CD1c-positive myeloid dendritic cell (primary cell): ENCODE data around the gene CAPN15.

Experiments used
- DNase-seq: peaks from one replicate; pipeline ENCODE4 v3.0.0-alpha.2; 2016; ENCODE audit errors: extremely low spot score

Gene CAPN15

DNA sequence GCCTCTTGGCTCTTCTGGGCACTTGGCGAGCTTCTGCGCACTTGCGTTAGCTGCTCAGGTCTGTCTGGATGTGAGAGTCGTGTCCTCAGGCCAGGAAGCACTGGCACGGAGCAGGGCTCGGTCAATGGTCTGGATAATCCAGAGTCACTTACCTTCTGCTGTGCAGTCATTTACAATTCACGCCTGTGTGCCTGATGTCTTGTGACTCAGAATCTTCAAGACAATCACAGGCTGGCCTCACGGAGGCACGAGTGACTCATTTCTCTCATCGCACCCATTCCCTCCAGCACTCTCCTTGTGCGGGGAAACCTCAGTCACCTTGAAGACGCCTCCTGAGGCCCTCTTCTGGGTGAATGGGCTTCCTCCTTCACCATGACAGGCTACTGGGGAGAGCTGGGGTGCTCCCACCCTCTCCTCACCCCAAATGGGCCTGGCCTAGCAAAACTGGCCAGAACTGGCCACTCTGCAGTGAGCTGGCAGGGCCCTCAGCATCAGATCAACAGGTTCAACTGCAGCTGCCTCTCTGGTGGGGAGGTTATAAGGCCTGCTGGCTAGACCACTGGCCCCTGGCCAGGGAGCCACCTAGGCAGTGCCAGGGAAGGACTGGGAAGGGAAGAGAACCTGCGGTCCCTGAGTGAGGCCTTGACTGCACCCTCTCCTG is 1.9 kb upstream of the CAPN15 start:
- DNase-seq = peak; percentile 34

DNA sequence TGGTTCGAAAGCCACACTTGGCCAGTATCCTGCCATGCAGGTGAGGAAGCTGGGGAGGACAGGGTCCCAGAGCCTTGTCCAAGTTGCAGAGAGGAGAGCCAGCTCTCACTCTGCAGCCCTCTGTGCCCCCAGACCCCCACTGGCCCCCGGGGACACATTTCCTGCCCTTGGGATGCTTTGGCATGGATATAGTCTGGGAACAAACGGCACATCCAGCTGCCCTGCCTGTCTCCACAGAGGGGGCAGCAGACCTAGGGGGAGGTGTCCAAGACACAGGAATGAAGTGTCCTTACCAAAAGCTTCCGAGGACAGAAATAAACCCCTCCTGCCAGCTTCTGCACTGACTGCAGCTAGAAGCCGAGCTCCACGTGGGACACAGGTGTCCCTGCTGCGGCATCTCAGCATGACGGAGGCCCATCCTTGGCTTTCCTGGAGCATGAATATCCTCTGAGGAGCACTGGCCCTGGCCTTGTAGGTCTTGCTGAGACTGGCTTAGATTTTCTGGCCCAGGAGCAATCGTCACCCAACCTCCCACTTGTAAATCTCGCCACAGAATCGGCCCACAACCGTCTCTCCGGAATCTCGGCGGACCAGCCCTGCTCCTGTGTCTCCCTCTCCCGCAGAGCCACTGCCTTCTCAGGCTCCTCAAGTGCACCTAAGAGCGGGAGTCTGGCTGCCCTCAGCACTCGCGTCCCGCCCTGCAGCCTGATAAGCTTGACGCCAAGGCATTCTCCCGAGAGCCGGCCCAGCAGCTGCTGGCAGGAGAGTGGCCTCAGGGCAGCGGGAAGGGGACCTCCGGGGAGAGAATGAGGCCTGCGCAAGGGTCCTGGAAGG is 1.1 kb upstream of the CAPN15 start:
- no peak for DNase-seq

GRCh38 chr16:528111-529011 is 849 bp downstream of the CAPN15 start:
- DNase-seq = peak; percentile 78

DNA sequence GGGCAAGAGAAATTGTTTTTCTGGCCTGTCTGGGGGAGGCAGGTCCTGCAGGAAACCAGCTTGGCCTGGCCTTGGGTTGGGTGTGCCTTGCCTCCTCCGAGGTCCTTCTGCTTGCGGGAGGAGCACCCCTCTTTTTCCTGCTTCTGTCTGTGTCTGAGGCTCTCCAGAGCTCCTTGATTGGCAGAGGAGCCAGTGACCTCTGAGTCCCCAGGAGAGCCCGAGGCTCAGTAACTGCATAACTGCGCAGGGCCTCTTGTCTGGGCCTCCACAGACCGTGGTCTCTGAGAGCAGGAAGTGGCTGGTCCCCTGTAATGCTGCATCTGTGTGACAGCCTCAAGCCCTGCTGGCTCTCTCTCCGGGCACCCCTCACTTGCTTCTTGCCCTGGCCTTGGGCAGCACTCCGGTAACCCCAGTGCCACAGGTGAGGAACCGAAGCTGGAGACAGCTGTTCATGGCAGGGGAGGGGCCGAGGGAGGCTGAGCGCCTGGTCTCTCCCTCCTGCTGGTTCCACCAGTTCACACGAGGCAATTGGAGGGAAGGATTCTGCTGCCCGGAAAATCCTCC is 1.6 kb downstream of the CAPN15 start:
- DNase-seq = no peak

DNA sequence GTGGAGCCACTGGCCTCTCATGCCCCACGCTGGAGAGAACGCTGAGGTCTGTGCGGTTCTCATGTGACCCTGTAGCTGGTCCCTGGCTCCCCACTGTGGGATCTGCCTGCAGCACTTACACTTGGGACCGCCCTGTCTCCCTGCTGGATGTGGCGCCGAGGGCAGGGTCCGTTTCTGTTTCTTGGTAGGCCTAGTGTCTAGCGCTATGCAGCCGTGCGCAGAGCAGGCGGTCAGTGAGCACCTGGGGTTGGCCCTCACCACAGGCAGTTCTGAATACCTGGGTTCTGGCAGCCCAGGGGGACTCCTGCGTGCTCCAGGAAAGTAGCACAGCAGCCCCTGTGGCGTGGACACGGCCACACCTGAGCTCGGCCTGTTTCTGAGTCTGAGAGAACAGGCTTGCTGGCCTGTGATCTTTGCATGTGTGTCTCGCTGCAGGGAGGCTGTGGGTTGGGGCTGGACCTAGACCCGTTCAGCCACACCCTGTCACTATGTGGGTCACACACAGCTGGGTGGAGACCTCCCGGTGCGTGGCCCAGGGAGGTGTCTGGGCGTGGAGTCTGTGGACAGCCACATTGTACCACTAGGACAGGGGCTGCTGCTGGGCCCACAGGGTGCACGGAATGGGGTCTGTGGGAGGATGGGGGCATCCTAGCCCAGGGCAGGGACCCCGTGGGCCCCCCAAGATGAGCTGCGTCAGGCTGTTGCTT is 2.8 kb downstream of the CAPN15 start:
- DNase-seq = no peak

GRCh38 chr16:531494-532125 is 4.1 kb downstream of the CAPN15 start:
- no peak for DNase-seq

DNA sequence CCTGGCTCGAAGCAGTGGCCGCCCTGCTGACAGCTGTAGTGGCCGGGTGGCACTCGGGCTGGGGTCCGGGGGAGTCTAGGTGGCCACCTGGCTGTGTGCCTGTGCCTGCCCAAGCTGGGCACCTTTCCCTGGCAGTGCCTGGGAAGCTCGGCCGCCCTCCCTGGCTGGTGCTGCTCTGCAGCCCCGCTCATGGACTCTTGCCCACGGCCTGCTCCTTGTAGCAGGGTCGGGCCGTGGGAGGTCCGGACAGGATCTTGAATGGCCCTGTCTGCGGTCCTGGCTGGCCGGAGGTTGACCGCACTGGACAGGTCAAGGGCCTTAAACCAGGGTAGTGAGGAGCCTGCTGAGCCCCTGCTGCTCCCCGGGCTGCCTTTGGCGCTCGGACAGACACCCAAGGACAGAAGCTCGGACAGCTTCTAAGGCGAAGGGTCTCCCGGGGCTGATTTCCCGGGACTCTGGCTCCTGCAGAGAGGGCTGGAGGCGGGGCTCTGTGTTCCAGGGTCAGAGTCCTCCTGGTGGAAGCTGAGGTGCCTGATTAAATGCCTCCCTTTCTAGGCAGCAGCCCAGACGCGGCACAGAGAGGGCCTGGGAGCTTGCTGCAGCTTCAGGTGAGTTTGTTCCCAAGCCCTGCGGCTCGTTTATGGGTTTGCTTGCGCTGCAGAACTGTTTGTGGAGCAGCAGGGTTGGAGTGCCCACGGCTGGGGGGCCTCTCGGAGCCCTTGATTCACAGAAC is 6.0 kb downstream of the CAPN15 start:
- DNase-seq = no peak

DNA sequence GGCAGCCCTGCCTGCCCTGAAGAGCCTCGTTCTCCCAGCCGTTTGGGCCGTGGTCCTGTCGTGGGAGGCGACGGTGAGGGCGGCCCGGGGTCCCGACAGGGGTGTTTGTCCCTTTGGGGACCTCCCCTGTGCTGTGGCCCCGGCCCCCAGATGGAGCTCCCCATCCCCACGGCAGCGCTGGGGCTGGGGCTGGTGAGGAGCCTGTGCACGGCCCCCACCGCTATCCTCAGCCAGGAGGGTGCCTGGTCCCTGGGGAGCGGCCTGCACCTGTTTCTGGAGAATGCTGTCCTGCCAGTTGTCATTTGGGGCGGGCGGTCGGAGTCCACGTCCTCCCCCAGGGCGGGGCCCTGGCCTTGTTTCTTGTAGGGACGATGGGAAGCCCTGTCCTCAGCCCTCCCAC is 6.6 kb downstream of the CAPN15 start:
- DNase-seq = no peak

DNA sequence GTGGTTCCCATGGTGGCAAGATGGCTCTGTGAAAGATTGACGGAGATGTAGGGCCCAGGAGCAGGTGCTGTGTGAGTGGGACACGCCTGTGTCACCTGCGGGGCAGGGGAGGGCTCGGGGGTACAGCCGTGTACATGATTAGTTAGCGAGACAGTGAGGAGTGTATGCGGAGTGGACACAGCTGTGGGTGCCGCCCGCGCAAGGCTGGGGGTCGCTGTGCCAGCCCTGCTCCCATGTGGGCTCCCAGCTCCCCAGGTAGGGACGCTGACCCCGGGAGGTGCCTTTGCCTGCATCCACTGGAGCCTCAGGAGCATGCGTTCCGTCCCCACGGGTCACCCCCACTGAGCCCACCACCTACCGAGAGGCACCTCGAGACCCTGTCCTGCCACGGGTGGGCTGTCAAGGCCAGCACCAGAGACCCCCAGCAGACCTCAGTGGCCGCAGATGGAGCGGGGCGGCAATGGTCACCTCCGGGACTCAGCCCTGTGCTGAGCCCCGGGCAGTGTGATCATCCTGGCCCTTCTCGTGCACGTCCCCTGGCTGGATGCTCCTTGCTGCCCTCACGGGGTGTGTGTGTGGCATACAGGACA is 7.4 kb downstream of the CAPN15 start:
- DNase-seq = no peak

- no peak for DNase-seq
These were observed 8.2 kb downstream of the CAPN15 start for GRCh38 chr16:535446-536405.

GRCh38 chr16:536746-537145 is 9.2 kb downstream of the CAPN15 start:
- DNase-seq = no peak

DNA sequence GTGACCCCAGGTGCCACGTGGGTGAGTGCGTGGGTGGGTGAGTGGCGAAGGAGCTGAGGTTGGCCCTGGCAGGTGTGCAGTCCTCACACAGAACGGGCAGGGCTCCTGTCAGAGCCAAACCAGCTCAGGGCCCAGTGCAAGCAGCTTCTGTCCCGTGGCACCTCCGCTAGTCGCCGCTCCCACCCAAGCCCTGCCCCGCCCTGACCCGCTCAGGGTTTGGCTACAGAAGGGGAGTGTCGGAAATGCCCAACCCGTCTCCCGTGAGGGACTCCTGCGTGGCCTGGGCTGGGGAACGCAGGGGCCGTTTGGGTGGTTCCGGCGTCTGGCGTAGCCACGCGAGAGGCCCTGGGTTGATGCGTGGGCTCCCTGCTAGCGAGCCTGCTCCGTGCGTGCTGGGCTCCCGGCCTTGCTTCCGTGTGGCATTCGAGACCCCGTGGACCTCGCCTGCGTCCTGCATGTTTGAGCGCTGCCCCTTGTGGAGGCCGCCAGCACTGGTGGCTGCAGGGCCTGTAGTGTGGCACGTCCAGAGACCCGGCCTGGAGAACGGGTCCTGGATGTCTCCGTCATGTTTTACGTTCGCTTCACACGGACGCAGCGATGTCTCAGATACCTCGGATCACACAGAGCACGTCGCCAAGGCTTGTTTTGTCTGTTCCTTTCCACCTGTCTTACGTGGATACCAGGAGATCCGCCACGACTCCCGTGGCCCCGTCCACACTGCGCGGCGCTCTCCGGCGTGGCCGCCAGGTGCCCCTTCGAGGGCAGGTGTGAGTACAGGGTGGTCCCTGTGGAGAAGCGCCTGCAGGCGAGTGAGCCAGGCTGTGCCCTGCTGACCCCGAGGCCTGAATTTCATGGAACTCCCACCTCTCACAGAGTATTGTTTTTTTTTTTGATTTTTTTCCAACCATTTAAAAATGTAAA is 10.2 kb downstream of the CAPN15 start:
- DNase-seq = no peak

GRCh38 chr16:539901-540530 is 12.5 kb downstream of the CAPN15 start:
- no peak for DNase-seq

DNA sequence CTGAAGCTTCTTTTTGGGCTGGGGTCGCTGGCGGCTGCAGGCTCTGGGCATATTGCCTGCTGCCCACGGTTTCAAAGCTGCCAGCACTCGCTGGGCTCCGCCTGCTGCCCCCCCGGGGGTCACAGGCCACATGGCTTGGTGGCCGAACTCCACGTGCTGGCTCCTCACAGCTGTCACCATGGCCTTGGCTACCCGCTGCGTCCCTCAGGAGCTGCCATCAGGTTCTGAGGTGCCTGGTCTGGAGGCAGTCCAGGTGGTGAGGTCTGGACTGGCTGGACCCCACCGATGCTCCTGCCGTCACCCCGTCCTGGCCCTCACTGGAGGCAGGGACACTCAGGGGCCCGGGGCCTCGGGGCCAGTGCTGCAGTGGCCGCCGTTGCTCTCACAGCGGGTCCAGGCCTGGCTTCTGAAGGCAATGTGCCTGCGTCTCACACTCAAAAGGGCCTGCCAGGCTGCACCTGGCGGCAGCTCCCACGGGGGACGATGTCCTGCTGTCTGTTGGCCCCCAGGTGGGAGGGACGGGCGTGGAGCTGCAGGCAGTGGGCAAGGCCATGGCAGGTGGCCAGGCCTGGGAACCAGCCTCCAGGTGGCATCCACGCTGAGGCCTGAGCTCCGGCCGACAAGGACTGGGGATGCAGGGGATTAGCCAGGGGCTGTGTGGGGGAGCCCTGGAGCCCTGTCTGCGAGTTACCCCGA is 13.3 kb downstream of the CAPN15 start:
- DNase-seq = no peak

GRCh38 chr16:543301-544164 is 16.0 kb downstream of the CAPN15 start:
- DNase-seq = no peak
